H1 (cell line): ENCODE measurements around the gene AGBL4. TPM values are rescaled to one million over a fixed set of nuclear protein-coding genes. Genes with fewer than 3 reads are reported as not detected.

Experiments
- CTCF ChIA-PET: fragments of 300-600 bp; sonication (Branson Sonifier 250); formaldehyde crosslinking; loops from one replicate; lab custom pipeline; 2021; ENCODE audit not compliant: partially characterized antibody; lab: Charles Lee
- POLR2A ChIA-PET: fragments of 300-600 bp; sonication (Branson Sonifier 250); formaldehyde crosslinking; loops from one replicate; lab custom pipeline; 2021; ENCODE audit warnings: inconsistent platforms; ENCODE audit not compliant: partially characterized antibody; lab: Charles Lee
- DNase-seq, 2 experiments: peaks; one replicate each; pipeline versions ENCODE4 v3.0.0 to v3.0.0-alpha.2; 2010 to 2022; ENCODE audit warnings: low spot score in 2 of 2, low read depth in 1 of 2, mixed read lengths in 1 of 2
- FAIRE-seq: peaks from 2 replicates; lab custom pipeline; 2011; peaks lifted over from hg19 to GRCh38; lab: Jason Lieb, UNC
- H2AFZ ChIP-seq: 2 replicates; pipeline ENCODE4 v1.8.1; 2012; ENCODE audit warnings: low read length, inconsistent platforms
- H2AK5ac ChIP-seq: 2 replicates; pipeline ENCODE4 v1.6.1; 2013; ENCODE audit warnings: low read depth, low read length
- H2BK120ac ChIP-seq: replicated peaks from 2 replicates; pipeline ENCODE3; 2013; ENCODE audit warnings: low read depth, low read length, inconsistent platforms
- H2BK12ac ChIP-seq: 2 replicates; pipeline ENCODE4 v1.6.1; 2013; ENCODE audit warnings: low read depth, low read length
- H2BK15ac ChIP-seq: 2 replicates; pipeline ENCODE4 v1.6.1; 2013; ENCODE audit warnings: low read length
- H2BK20ac ChIP-seq: 2 replicates; pipeline ENCODE4 v1.6.1; 2013; ENCODE audit warnings: low read length
- H2BK5ac ChIP-seq: 2 replicates; pipeline ENCODE4 v1.6.1; 2013; ENCODE audit warnings: low read depth, low read length
- H3K14ac ChIP-seq: 2 replicates; pipeline ENCODE4 v1.6.1; 2013; ENCODE audit warnings: inconsistent platforms; ENCODE audit not compliant: insufficient read length
- H3K18ac ChIP-seq: 2 replicates; pipeline ENCODE4 v1.6.1; 2013; ENCODE audit warnings: low read length; ENCODE audit errors: extremely low read depth
- H3K23ac ChIP-seq: 2 replicates; pipeline ENCODE4 v1.6.1; 2013; ENCODE audit warnings: inconsistent platforms; ENCODE audit not compliant: insufficient read length
- H3K23me2 ChIP-seq: 2 replicates; pipeline ENCODE4 v1.6.1; 2013; ENCODE audit warnings: low read depth, low read length
- H3K27ac ChIP-seq: 2 replicates; pipeline ENCODE4 v1.6.1; 2011; ENCODE audit warnings: low read depth, low read length, inconsistent platforms
- H3K27me3 ChIP-seq, 4 experiments: replicated peaks in 1 of 4; 1 replicate in 1 of 4; 2 replicates in 3 of 4; pipeline versions ENCODE4 v1.6.1 to v1.8.1; 2011 to 2013; ENCODE audit warnings: low read length in 3 of 4, mild to moderate bottlenecking in 3 of 4, inconsistent platforms in 2 of 4, mixed read lengths in 2 of 4, moderate library complexity in 1 of 4; ENCODE audit not compliant: control insufficient read depth in 3 of 4, insufficient read depth in 3 of 4; ENCODE audit errors: extremely low read depth in 1 of 4
- H3K36me3 ChIP-seq, 4 experiments: 2 replicates each; pipeline versions ENCODE4 v1.6.1 to v1.8.1; 2011 to 2013; ENCODE audit warnings: mild to moderate bottlenecking in 4 of 4, low read length in 3 of 4, moderate library complexity in 2 of 4, control low read depth in 1 of 4, inconsistent platforms in 1 of 4; ENCODE audit not compliant: insufficient read depth in 4 of 4, control insufficient read depth in 2 of 4
- H3K4ac ChIP-seq: replicated peaks from 2 replicates; pipeline ENCODE3; 2013; ENCODE audit warnings: low read length, low read depth, mixed read lengths, inconsistent platforms; ENCODE audit not compliant: insufficient read length
- H3K4me1 ChIP-seq, 4 experiments: replicated peaks in 1 of 4; 1 replicate in 1 of 4; 2 replicates in 3 of 4; pipeline versions ENCODE4 v1.6.1 to v1.8.1; 2011 to 2013; ENCODE audit warnings: low read length in 3 of 4, inconsistent platforms in 2 of 4, mixed read lengths in 1 of 4; ENCODE audit not compliant: insufficient read depth in 4 of 4, control insufficient read depth in 3 of 4
- H3K4me2 ChIP-seq, 2 experiments: 2 replicates each; pipeline versions ENCODE4 v1.6.1 to v1.8.1; 2011 to 2013; ENCODE audit warnings: low read depth in 2 of 2, low read length in 2 of 2, control low read depth in 1 of 2, inconsistent platforms in 1 of 2, mild to moderate bottlenecking in 1 of 2; ENCODE audit not compliant: insufficient read depth in 1 of 2
- H3K4me3 ChIP-seq, 4 experiments: fragments of 200-600, 300-600 bp in 1 of 4; sonication (generic), shearing (Covaris generic), sonication (Bioruptor Twin) in 1 of 4; 2 replicates each; pipeline versions ENCODE4 v1.5.1 to v1.8.1; 2011 to 2016; ENCODE audit warnings: low read length in 4 of 4, low read depth in 3 of 4, control low read depth in 2 of 4, inconsistent platforms in 2 of 4, mild to moderate bottlenecking in 2 of 4, mixed read lengths in 1 of 4, moderate library complexity in 1 of 4; ENCODE audit not compliant: insufficient read depth in 2 of 4; ENCODE audit errors: extremely low read depth in 1 of 4
- H3K56ac ChIP-seq: replicated peaks from 2 replicates; pipeline ENCODE3; 2013; ENCODE audit warnings: low read depth, mild to moderate bottlenecking, mixed read lengths, low read length, inconsistent platforms; ENCODE audit not compliant: insufficient read length
- H3K79me1 ChIP-seq: 2 replicates; pipeline ENCODE4 v1.6.1; 2013; ENCODE audit warnings: low read depth, low read length, control low read depth
- H3K79me2 ChIP-seq, 2 experiments: 2 replicates each; pipeline versions ENCODE4 v1.6.1 to v1.8.1; 2012 to 2013; ENCODE audit warnings: low read length in 2 of 2, mild to moderate bottlenecking in 2 of 2, inconsistent platforms in 1 of 2; ENCODE audit not compliant: insufficient read depth in 2 of 2, control insufficient read depth in 1 of 2
- H3K9ac ChIP-seq, 4 experiments: replicated peaks in 1 of 4; 1 replicate in 1 of 4; 2 replicates in 3 of 4; pipeline versions ENCODE4 v1.6.1 to v1.8.1; 2011 to 2013; ENCODE audit warnings: low read depth in 3 of 4, low read length in 3 of 4, control low read depth in 2 of 4, mild to moderate bottlenecking in 2 of 4, moderate library complexity in 2 of 4, inconsistent platforms in 1 of 4; ENCODE audit errors: extremely low read depth in 1 of 4
- H3K9me3 ChIP-seq, 2 experiments: 2 replicates each; pipeline versions ENCODE4 v1.6.1 to v1.8.1; 2012 to 2013; ENCODE audit warnings: mild to moderate bottlenecking in 2 of 2, moderate library complexity in 2 of 2, control low read depth in 1 of 2, inconsistent platforms in 1 of 2, low read depth in 1 of 2, low read length in 1 of 2, mixed read lengths in 1 of 2; ENCODE audit not compliant: insufficient read depth in 2 of 2
- H4K20me1 ChIP-seq, 2 experiments: replicated peaks in 1 of 2; 2 replicates each; pipeline versions ENCODE3 to v1.8.1; 2011 to 2013; ENCODE audit warnings: inconsistent platforms in 2 of 2, low read length in 2 of 2, mild to moderate bottlenecking in 1 of 2; ENCODE audit not compliant: insufficient read depth in 2 of 2, control insufficient read depth in 1 of 2
- H4K5ac ChIP-seq: 2 replicates; pipeline ENCODE4 v1.6.1; 2013; ENCODE audit warnings: low read length, low read depth, mixed read lengths, inconsistent platforms; ENCODE audit not compliant: insufficient read length
- H4K8ac ChIP-seq: 2 replicates; pipeline ENCODE4 v1.8.0; 2013; ENCODE audit warnings: mild to moderate bottlenecking, moderate library complexity, low read length, inconsistent platforms; ENCODE audit not compliant: insufficient read depth; ENCODE audit errors: extremely low read depth
- H4K91ac ChIP-seq: replicated peaks from 2 replicates; pipeline ENCODE3; 2013; ENCODE audit warnings: low read length, mixed read lengths, inconsistent platforms; ENCODE audit not compliant: insufficient read length
- ATF3 ChIP-seq: IDR thresholded peaks from 2 replicates; pipeline ENCODE4 v1.6.1; 2011; ENCODE audit warnings: low read depth, mild to moderate bottlenecking, low read length; ENCODE audit not compliant: insufficient read depth
- CEBPB ChIP-seq: IDR thresholded peaks from 2 replicates; pipeline ENCODE4 v1.6.1; 2012; ENCODE audit warnings: low read depth, low read length
- CHD1 ChIP-seq: IDR thresholded peaks from 2 replicates; pipeline ENCODE4 v1.6.1; 2012; ENCODE audit warnings: low read depth, low read length, improper control_type of control experiment
- GTF2F1 ChIP-seq: IDR thresholded peaks from 2 replicates; pipeline ENCODE4 v1.6.1; 2012; ENCODE audit warnings: low read depth, low read length, improper control_type of control experiment, borderline replicate concordance
- PHF8 ChIP-seq: fragments of 200-600 bp; sonication (generic); conservative IDR thresholded peaks from 2 replicates; pipeline ENCODE4 v1.7.1; 2012; ENCODE audit warnings: low read depth, mild to moderate bottlenecking, inconsistent platforms, low read length, moderate library complexity
- RXRA ChIP-seq: IDR thresholded peaks from 2 replicates; pipeline ENCODE4 v1.6.1; 2011; ENCODE audit warnings: low read depth, mild to moderate bottlenecking, low read length, moderate library complexity; ENCODE audit not compliant: insufficient read depth
- SIRT6 ChIP-seq: IDR thresholded peaks from one replicate; pipeline ENCODE4 v1.7.1; 2012; ENCODE audit warnings: low read length, inconsistent platforms
- SP2 ChIP-seq: IDR thresholded peaks from 2 replicates; pipeline ENCODE4 v1.6.1; 2012; ENCODE audit warnings: mild to moderate bottlenecking, low read length, inconsistent platforms
- TBP ChIP-seq: IDR thresholded peaks from 2 replicates; pipeline ENCODE4 v1.6.1; 2011; ENCODE audit warnings: low read depth, low read length, improper control_type of control experiment
- WGBS, 2 experiments: shearing (Covaris generic) in 1 of 2; methylation state at CpG; one replicate each; pipeline versions ENCODE4 v1.1.6 to v1.1.7; 2013 to 2015; ENCODE audit warnings: low lambda C conversion rate in 2 of 2, mixed read lengths in 2 of 2, inconsistent platforms in 1 of 2, low coverage in 1 of 2, missing lambda C conversion rate in 1 of 2; ENCODE audit not compliant: insufficient replicate concordance in 2 of 2, insufficient coverage in 1 of 2, insufficient read length in 1 of 2; ENCODE audit errors: extremely low coverage in 1 of 2, missing lambda C conversion rate in 1 of 2; 5-methylcytosine and 5-hydroxymethylcytosine counted together
- polyA plus RNA-seq, 7 experiments: library from polyadenylated mRNA; depleted of rRNA in 3 of 7; stranded (reverse) in 5 of 7; unstranded in 2 of 7; fragments of >200 nt in 5 of 7; fragments of 200-250 nt in 2 of 7; gene quantifications; 1 replicate in 5 of 7; 2 replicates in 1 of 7; 4 replicates in 1 of 7; pipeline versions ENCODE4 v1.2.1 to v1.2.3, GENCODE V29; 2011 to 2013; ENCODE audit warnings: missing spikeins in 2 of 7, mixed read lengths in 2 of 7
- total RNA-seq: library from RNA; stranded (reverse); fragmentation: NEBNext Ultra II Directional; extraction: Animal tissue kit (Norgen Biotek cat#: 25700); gene quantifications from 2 replicates; pipeline ENCODE4 v1.2.1, GENCODE V29; 2021

The AGBL4 gene
- total and polyA plus RNA-seq, 2 of the 8 experiments (the other 6 are each of a cell fraction or from before 2014, with no cell fraction given), result 0.41 to 0.45 TPM

GRCh38 chr1:49166031-49166430 is 857.7 kb downstream of the AGBL4 start:
- Histone ChIP-seq H2AFZ (no peak overlapping the region), H2BK15ac (no peak overlapping the region), H4K91ac (no peak overlapping the region), H2BK5ac (no peak overlapping the region), H3K4me3 (no peak overlapping the region), H3K4me2 (no peak overlapping the region), H2BK20ac (no peak overlapping the region), H2AK5ac (no peak overlapping the region), H3K9ac (no peak overlapping the region), H3K79me2 (no peaks in the 10 kb centered on the region), H3K27me3 (no peaks in the 10 kb centered on the region), H3K4ac (no peak overlapping the region), H3K14ac (no peak overlapping the region), H4K5ac (no peak overlapping the region), H3K36me3 (no peaks in the 10 kb centered on the region), H2BK120ac (no peak overlapping the region), H3K23ac (no peak overlapping the region), H3K4me1 (no peaks in the 10 kb centered on the region), H2BK12ac (no peak overlapping the region), H3K23me2 (no peaks in the 10 kb centered on the region), H4K20me1 (no peaks in the 10 kb centered on the region), H3K27ac (no peak overlapping the region), H3K56ac (no peak overlapping the region), H4K8ac (no peak overlapping the region), H3K9me3 (peaks cover 70 to 82% of the 10 kb centered on the region in 2 experiments), H3K18ac (no peak overlapping the region), H3K79me1 (no peaks in the 10 kb centered on the region)
- ChIA-PET CTCF (interaction anchor here (0.7 kb wide), 1 partner anchor 64 kb away, joined by 3 read pairs; no protein-coding TSS in a partner anchor), POLR2A (no interaction called here)
- no peak for DNase-seq
- FAIRE-seq, result no peak
- WGBS, 2 experiments, result 73% methylated on average over 2 of the region's 2 CpGs; no CpG with 5 or more reads in 1 of the 2 experiments
- TF ChIP-seq CEBPB, result no peak
- no peak for TF ChIP-seq RXRA
- no peak for TF ChIP-seq ATF3
- no peak for TF ChIP-seq TBP
- TF ChIP-seq GTF2F1, result no peak
- TF ChIP-seq SP2, result no peak
- no peak for TF ChIP-seq SIRT6
- TF ChIP-seq PHF8, result no peak
- no peak for TF ChIP-seq CHD1
